Ishikawa (cell line): ENCODE data around the gene NRDC.

ENCODE experiments used
- CEBPB ChIP-seq: IDR thresholded peaks from 2 replicates; pipeline ENCODE4 v1.6.1; 2012
- CREB1 ChIP-seq: IDR thresholded peaks from 2 replicates; pipeline ENCODE4 v1.6.1; 2012; ENCODE audit warnings: low read depth
- EGR1 ChIP-seq: IDR thresholded peaks from 2 replicates; pipeline ENCODE4 v1.6.1; 2012
- EP300 ChIP-seq: IDR thresholded peaks from 2 replicates; pipeline ENCODE4 v1.6.1; 2012; ENCODE audit warnings: borderline replicate concordance
- FOXM1 ChIP-seq: IDR thresholded peaks from 2 replicates; pipeline ENCODE4 v1.6.1; 2012; ENCODE audit warnings: low read depth, borderline replicate concordance
- RAD21 ChIP-seq: IDR thresholded peaks from 2 replicates; pipeline ENCODE4 v1.6.1; 2012; ENCODE audit warnings: low read depth
- TAF1 ChIP-seq: IDR thresholded peaks from 2 replicates; pipeline ENCODE4 v1.6.1; 2012; ENCODE audit warnings: low read depth, mild to moderate bottlenecking
- TCF12 ChIP-seq: IDR thresholded peaks from 2 replicates; pipeline ENCODE4 v1.6.1; 2012; ENCODE audit warnings: low read depth
- YY1 ChIP-seq: IDR thresholded peaks from 2 replicates; pipeline ENCODE4 v1.6.1; 2012; ENCODE audit warnings: low read depth
- TF ChIP-seq, protein P1 (sequence below): IDR thresholded peaks from 2 replicates; pipeline ENCODE4 v1.6.1; 2012
- TF ChIP-seq, protein P2 (sequence below): IDR thresholded peaks from 2 replicates; pipeline ENCODE4 v1.6.1; 2012; ENCODE audit warnings: low read depth, mild to moderate bottlenecking

DNA sequence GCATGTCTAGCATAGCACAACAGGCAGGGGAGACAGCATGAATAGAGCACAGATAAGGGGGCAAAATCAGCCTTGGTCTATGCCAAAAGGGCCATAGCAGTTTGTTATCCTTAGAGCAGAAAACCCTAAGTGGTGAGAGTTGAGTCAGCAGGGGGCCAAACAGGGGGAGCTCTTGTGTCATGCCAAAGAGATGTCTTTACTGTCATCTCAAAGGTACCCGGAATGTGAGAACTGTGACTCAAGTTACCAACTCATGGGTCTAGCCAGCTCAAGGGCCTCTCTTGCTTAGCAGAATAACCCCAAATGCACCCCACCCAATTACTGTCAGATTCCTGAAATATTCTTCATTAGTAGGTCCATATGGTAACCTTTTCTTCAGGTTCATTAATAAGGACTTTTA, 45.9 kb upstream of the NRDC start:
- TF ChIP-seq FOXM1 (no peak), TCF12 (no peak), CEBPB (no peak), RAD21 (no peak), YY1 (no peak), EP300 (no peak), TAF1 (no peak), CREB1 (no peak), EGR1 (no peak)
- TF ChIP-seq, protein P1, sequence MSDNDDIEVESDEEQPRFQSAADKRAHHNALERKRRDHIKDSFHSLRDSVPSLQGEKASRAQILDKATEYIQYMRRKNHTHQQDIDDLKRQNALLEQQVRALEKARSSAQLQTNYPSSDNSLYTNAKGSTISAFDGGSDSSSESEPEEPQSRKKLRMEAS = no peak
- TF ChIP-seq, protein P2, sequence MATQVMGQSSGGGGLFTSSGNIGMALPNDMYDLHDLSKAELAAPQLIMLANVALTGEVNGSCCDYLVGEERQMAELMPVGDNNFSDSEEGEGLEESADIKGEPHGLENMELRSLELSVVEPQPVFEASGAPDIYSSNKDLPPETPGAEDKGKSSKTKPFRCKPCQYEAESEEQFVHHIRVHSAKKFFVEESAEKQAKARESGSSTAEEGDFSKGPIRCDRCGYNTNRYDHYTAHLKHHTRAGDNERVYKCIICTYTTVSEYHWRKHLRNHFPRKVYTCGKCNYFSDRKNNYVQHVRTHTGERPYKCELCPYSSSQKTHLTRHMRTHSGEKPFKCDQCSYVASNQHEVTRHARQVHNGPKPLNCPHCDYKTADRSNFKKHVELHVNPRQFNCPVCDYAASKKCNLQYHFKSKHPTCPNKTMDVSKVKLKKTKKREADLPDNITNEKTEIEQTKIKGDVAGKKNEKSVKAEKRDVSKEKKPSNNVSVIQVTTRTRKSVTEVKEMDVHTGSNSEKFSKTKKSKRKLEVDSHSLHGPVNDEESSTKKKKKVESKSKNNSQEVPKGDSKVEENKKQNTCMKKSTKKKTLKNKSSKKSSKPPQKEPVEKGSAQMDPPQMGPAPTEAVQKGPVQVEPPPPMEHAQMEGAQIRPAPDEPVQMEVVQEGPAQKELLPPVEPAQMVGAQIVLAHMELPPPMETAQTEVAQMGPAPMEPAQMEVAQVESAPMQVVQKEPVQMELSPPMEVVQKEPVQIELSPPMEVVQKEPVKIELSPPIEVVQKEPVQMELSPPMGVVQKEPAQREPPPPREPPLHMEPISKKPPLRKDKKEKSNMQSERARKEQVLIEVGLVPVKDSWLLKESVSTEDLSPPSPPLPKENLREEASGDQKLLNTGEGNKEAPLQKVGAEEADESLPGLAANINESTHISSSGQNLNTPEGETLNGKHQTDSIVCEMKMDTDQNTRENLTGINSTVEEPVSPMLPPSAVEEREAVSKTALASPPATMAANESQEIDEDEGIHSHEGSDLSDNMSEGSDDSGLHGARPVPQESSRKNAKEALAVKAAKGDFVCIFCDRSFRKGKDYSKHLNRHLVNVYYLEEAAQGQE = no peak
